ENCODE results near the gene ACBD5. TPM values are rescaled to one million over a fixed set of nuclear protein-coding genes. Genes with fewer than 3 reads are reported as not detected.
A peak's percentile ranks its signal among the peaks of the same experiment; 100 is the strongest.
"Not testable (repeated sequence)": the region's sequence is repeated elsewhere in the genome, so short reads cannot be mapped to it uniquely, and the experiment has no call there.

ACBD5 gene
- total RNA-seq, 1 experiment from 2014 or later = 20.4 TPM

- H3K27ac ChIP-seq = no peak overlapping the region
- no peaks in the 10 kb centered on the region for H3K27me3 ChIP-seq (replicated peaks)
- H3K4me3 ChIP-seq = no peak overlapping the region
- H3K9me3 ChIP-seq (replicated peaks) = no peaks in the 10 kb centered on the region
- H3K4me1 ChIP-seq (replicated peaks) = no peaks in the 10 kb centered on the region
- peaks cover 29% of the 10 kb centered on the region for H3K36me3 ChIP-seq
- DNase-seq (ENCODE audit: low read depth in 1 of 2, low spot score in 2 of 2) = no peak
Observed at GRCh38 chr10:27225011-27225590, 15.5 kb downstream of the ACBD5 start.

GRCh38 chr10:27223964-27224363 is 16.6 kb downstream of the ACBD5 start:
- Histone ChIP-seq H3K36me3 (peaks cover 28% of the 10 kb centered on the region), H3K9me3 (replicated peaks) (no peaks in the 10 kb centered on the region), H3K27ac (no peak overlapping the region), H3K27me3 (replicated peaks) (no peaks in the 10 kb centered on the region), H3K4me1 (replicated peaks) (no peaks in the 10 kb centered on the region), H3K4me3 (no peak overlapping the region)
- peak in 1 of 2 experiments; percentile 7 for DNase-seq (ENCODE audit: low read depth in 1 of 2, low spot score in 2 of 2)

GRCh38 chr10:27207350-27207749 is 33.2 kb downstream of the ACBD5 start:
- Histone ChIP-seq H3K4me1 (replicated peaks) (no peaks in the 10 kb centered on the region), H3K9me3 (replicated peaks) (no peaks in the 10 kb centered on the region), H3K27ac (no peak overlapping the region), H3K4me3 (no peak overlapping the region), H3K27me3 (replicated peaks) (no peaks in the 10 kb centered on the region), H3K36me3 (peaks cover 56% of the 10 kb centered on the region)
- DNase-seq (ENCODE audit: low read depth in 1 of 2, low spot score in 2 of 2) = no peak

- H3K4me1 ChIP-seq (replicated peaks) = no peaks in the 10 kb centered on the region
- DNase-seq (ENCODE audit: low read depth in 1 of 2, low spot score in 2 of 2) = no peak
- no peaks in the 10 kb centered on the region for H3K27me3 ChIP-seq (replicated peaks)
- H3K27ac ChIP-seq = no peak overlapping the region
- no peaks in the 10 kb centered on the region for H3K9me3 ChIP-seq (replicated peaks)
- no peak overlapping the region for H3K4me3 ChIP-seq
- H3K36me3 ChIP-seq = peaks cover 35% of the 10 kb centered on the region
Observed at GRCh38 chr10:27203806-27204205, 36.8 kb downstream of the ACBD5 start.

- Histone ChIP-seq H3K27ac (no peak overlapping the region), H3K9me3 (replicated peaks) (no peaks in the 10 kb centered on the region), H3K36me3 (peaks cover 21% of the 10 kb centered on the region), H3K4me1 (replicated peaks) (no peaks in the 10 kb centered on the region), H3K27me3 (replicated peaks) (no peaks in the 10 kb centered on the region), H3K4me3 (no peak overlapping the region)
- DNase-seq (ENCODE audit: low read depth in 1 of 2, low spot score in 2 of 2) = no peak
Observed at GRCh38 chr10:27197980-27198620, 42.5 kb downstream of the ACBD5 start.

- DNase-seq (ENCODE audit: low read depth in 1 of 2, low spot score in 2 of 2) = peak; percentile 80 to 89
- Histone ChIP-seq H3K27me3 (replicated peaks) (no peaks in the 10 kb centered on the region), H3K27ac (peak overlapping the region; percentile 65), H3K9me3 (replicated peaks) (no peaks in the 10 kb centered on the region), H3K4me1 (replicated peaks) (peaks cover 18% of the 10 kb centered on the region), H3K36me3 (peaks cover 6% of the 10 kb centered on the region; the same call in 1 of the 2 replicates), H3K4me3 (no peak overlapping the region)
Observed at GRCh38 chr10:27192284-27192683, 48.3 kb downstream of the ACBD5 start.

GRCh38 chr10:27190508-27190907 is 50.1 kb downstream of the ACBD5 start:
- peak in 1 of 2 experiments; percentile 39 for DNase-seq (ENCODE audit: low read depth in 1 of 2, low spot score in 2 of 2)
- Histone ChIP-seq H3K27ac (0 out of 2 replicates have a peak overlapping the region, but pooled peaks have one; percentile 29), H3K27me3 (replicated peaks) (no peaks in the 10 kb centered on the region), H3K4me1 (replicated peaks) (peaks cover 18% of the 10 kb centered on the region), H3K9me3 (replicated peaks) (no peaks in the 10 kb centered on the region), H3K4me3 (no peak overlapping the region), H3K36me3 (peaks cover 3% of the 10 kb centered on the region; the same call in 1 of the 2 replicates)

- peaks cover 18% of the 10 kb centered on the region for H3K4me1 ChIP-seq (replicated peaks)
- H3K27me3 ChIP-seq (replicated peaks) = no peaks in the 10 kb centered on the region
- DNase-seq (ENCODE audit: low read depth in 1 of 2, low spot score in 2 of 2) = no peak
- H3K4me3 ChIP-seq = no peak overlapping the region
- H3K9me3 ChIP-seq (replicated peaks) = no peaks in the 10 kb centered on the region
- peaks cover 14% of the 10 kb centered on the region for H3K36me3 ChIP-seq
- no peak overlapping the region for H3K27ac ChIP-seq
Observed at GRCh38 chr10:27188897-27189296, 51.7 kb downstream of the ACBD5 start.

- Histone ChIP-seq H3K36me3 (peaks cover 20% of the 10 kb centered on the region), H3K9me3 (replicated peaks) (no peaks in the 10 kb centered on the region), H3K27me3 (replicated peaks) (no peaks in the 10 kb centered on the region), H3K4me3 (no peak overlapping the region), H3K4me1 (replicated peaks) (peaks cover 18% of the 10 kb centered on the region), H3K27ac (no peak overlapping the region)
- DNase-seq (ENCODE audit: low read depth in 1 of 2, low spot score in 2 of 2) = no peak
Observed at GRCh38 chr10:27188259-27188658, 52.3 kb downstream of the ACBD5 start.

GRCh38 chr10:27169849-27170248 is 70.7 kb downstream of the ACBD5 start:
- no peak overlapping the region for H3K27ac ChIP-seq
- no peak for DNase-seq (ENCODE audit: low read depth in 1 of 2, low spot score in 2 of 2)
- peaks cover 83% of the 10 kb centered on the region for H3K36me3 ChIP-seq
- no peaks in the 10 kb centered on the region for H3K9me3 ChIP-seq (replicated peaks)
- no peaks in the 10 kb centered on the region for H3K27me3 ChIP-seq (replicated peaks)
- no peaks in the 10 kb centered on the region for H3K4me1 ChIP-seq (replicated peaks)
- no peak overlapping the region for H3K4me3 ChIP-seq

GRCh38 chr10:27158421-27158820 is 82.2 kb downstream of the ACBD5 start:
- no peaks in the 10 kb centered on the region for H3K9me3 ChIP-seq (replicated peaks)
- no peak overlapping the region for H3K27ac ChIP-seq
- peaks cover 17% of the 10 kb centered on the region for H3K4me1 ChIP-seq (replicated peaks)
- H3K36me3 ChIP-seq = peaks cover 69% of the 10 kb centered on the region
- H3K4me3 ChIP-seq = no peak overlapping the region
- DNase-seq (ENCODE audit: low read depth in 1 of 2, low spot score in 2 of 2) = no peak
- no peaks in the 10 kb centered on the region for H3K27me3 ChIP-seq (replicated peaks)

GRCh38 chr10:27157150-27157549 is 83.4 kb downstream of the ACBD5 start:
- Histone ChIP-seq H3K9me3 (replicated peaks) (no peaks in the 10 kb centered on the region), H3K27ac (no peak overlapping the region), H3K36me3 (peaks cover 68% of the 10 kb centered on the region), H3K27me3 (replicated peaks) (no peaks in the 10 kb centered on the region), H3K4me1 (replicated peaks) (peaks cover 26% of the 10 kb centered on the region), H3K4me3 (no peak overlapping the region)
- no peak for DNase-seq (ENCODE audit: low read depth in 1 of 2, low spot score in 2 of 2)

GRCh38 chr10:27156566-27156965 is 84.0 kb downstream of the ACBD5 start:
- peak overlapping the region; percentile 98; the same call in 1 of the 2 replicates for H3K27ac ChIP-seq

GRCh38 chr10:27155066-27155754 is 85.4 kb downstream of the ACBD5 start, which contains the start of gene MASTL:
Gene MASTL (plus strand): TSS chr10:27155352. CDS start chr10:27155427, 75 bp downstream.
- peak within 1 kb of the TSS; percentile 73 for H3K4me3 ChIP-seq
- peaks cover 57% of the 10 kb centered on the region for H3K36me3 ChIP-seq
- peaks cover 30% of the 10 kb centered on the region for H3K4me1 ChIP-seq (replicated peaks)
- DNase-seq (ENCODE audit: low read depth in 1 of 2, low spot score in 2 of 2) = peak; percentile 95 to 98
- H3K9me3 ChIP-seq (replicated peaks) = no peaks in the 10 kb centered on the region
- peak within 1 kb of the TSS; percentile 98 for H3K27ac ChIP-seq
- H3K27me3 ChIP-seq (replicated peaks) = no peaks in the 10 kb centered on the region

More at GRCh38 chr10:27156566-27156965, 84.0 kb downstream of the ACBD5 start:
- Histone ChIP-seq H3K36me3 (peaks cover 62% of the 10 kb centered on the region), H3K4me3 (peak overlapping the region; percentile 73), H3K4me1 (replicated peaks) (peaks cover 27% of the 10 kb centered on the region)
- DNase-seq (ENCODE audit: low read depth in 1 of 2, low spot score in 2 of 2); H3K9me3 ChIP-seq (replicated peaks); H3K27me3 ChIP-seq (replicated peaks): not testable (repeated sequence)
